Measurements from ENCODE around the gene NGEF.

NGEF gene

DNA sequence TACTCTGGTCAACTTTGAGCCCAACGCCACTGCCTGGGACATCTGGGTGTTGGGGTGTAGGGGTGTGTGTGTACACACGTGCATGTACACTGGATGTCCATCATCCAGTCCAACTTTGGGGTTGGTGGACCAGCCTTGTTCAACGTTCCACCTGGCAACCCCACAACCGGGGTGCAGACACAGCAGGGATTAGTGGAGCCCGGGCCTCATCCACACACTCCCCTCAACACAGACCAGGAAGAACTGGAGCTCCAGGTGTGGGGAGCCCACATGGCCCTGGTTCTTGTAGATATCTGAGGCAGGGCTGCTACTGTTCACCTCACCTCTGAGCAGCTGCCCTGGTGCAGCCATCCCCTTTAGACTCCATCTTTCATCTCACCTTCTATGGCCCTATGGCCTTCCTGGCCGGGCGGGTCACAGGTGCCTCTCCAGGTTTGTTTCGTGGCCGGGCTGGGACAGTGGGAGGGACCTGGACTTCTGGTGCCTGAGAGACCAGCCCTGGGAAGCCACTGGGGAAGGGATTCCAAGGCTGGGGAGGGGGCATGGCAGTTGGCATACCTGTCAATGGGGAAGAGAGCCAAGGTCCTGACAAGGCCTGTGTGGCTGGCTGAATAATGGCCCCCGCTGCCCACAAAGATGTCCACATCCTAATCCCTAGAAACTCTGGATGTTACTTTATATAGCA, 26.9 kb upstream of the NGEF start:
- Histone ChIP-seq H3K36me3 (ENCODE audit: control insufficient read depth, insufficient read depth, low read length) (no peaks in the 10 kb centered on the region), H3K27me3 (ENCODE audit: control insufficient read depth, insufficient read depth, low read length) (no peaks in the 10 kb centered on the region), H3K4me3 (ENCODE audit: low read length) (no peak overlapping the region), H3K27ac (ENCODE audit: low read depth, low read length) (no peak overlapping the region), H3K4me1 (ENCODE audit: control insufficient read depth, insufficient read depth, low read length) (no peaks in the 10 kb centered on the region), H3K9ac (ENCODE audit: low read length) (no peak overlapping the region)

DNA sequence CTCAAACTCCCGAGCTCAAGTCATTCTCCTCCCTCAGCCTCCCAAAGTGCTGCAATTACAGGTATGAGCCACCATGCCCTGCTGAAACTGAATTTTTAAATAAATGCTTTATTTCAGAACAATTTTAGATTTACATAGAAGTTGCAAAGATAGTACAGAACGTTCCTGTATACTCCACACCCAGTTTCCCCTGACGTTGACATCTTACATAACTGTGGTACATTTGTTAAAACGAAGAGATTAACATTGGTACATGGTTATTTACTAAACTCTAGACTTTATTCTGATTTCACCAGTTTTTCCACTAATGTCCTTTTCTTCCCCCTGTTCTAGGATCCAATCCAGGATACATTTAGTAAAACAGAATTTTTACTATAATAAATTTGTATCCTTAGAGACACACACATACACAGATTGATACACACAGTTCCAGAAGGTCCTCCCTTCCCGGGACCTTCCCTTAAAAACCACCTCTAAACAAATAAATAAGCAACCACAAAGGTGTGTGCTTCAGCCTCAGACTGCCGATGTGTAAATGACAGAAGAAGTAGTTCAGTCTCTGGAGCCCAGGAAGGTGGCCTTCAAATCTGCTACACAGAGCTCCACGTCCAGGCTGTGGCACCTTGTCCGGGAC, 26.3 kb upstream of the NGEF start:
- Histone ChIP-seq H3K9ac (ENCODE audit: low read length) (no peak overlapping the region), H3K4me1 (ENCODE audit: control insufficient read depth, insufficient read depth, low read length) (no peaks in the 10 kb centered on the region), H3K27ac (ENCODE audit: low read depth, low read length) (no peak overlapping the region)

GRCh38 chr2:233037078-233037477, 24.0 kb upstream of the NGEF start:
- no peaks in the 10 kb centered on the region for H3K27me3 ChIP-seq (ENCODE audit: control insufficient read depth, insufficient read depth, low read length)
- no peak overlapping the region for H3K4me3 ChIP-seq (ENCODE audit: low read length)
- H3K4me1 ChIP-seq (ENCODE audit: control insufficient read depth, insufficient read depth, low read length): no peaks in the 10 kb centered on the region
- no peaks in the 10 kb centered on the region for H3K36me3 ChIP-seq (ENCODE audit: control insufficient read depth, insufficient read depth, low read length)
- H3K9ac ChIP-seq (ENCODE audit: low read length): no peak overlapping the region
- H3K27ac ChIP-seq (ENCODE audit: low read depth, low read length): no peak overlapping the region

More for the DNA sequence above, 26.3 kb upstream of the NGEF start:
- Histone ChIP-seq H3K36me3 (ENCODE audit: control insufficient read depth, insufficient read depth, low read length) (no peaks in the 10 kb centered on the region), H3K27me3 (ENCODE audit: control insufficient read depth, insufficient read depth, low read length) (no peaks in the 10 kb centered on the region), H3K4me3 (ENCODE audit: low read length) (no peak overlapping the region)

DNA sequence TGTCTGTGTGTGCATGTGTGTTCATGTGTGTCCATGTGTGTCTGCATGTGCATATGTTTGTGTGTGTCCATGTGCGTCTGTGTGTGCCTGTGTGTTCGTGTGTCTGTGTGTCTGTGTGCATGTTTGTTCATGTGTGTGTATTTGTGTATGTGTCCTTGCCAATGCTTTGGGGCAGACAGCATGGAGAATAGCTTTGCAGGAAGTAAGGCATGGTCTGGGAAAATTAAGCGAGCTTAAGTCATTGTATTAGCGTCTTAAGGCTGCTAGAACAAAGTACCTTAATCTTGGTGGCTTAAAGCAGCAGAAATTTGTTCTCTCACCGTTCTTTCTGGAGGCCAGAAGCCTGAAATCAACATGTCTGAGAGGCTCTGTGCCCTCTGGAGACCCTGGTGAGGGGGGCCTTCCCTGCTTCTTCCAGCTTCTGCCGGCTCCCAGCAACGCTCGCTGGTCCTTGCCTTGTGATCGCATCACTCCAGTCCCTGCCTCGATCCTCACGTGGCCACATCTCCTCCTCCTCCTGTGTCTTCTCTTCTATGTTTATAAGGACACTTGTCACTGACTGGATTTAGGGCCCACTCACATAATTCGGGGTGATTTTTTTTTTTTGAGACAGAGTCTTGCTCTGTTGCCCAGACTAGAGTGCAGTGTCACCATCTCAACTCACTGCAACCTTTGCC, 23.2 kb upstream of the NGEF start:
- no peaks in the 10 kb centered on the region for H3K27me3 ChIP-seq (ENCODE audit: control insufficient read depth, insufficient read depth, low read length)
- no peak overlapping the region for H3K27ac ChIP-seq (ENCODE audit: low read depth, low read length)
- no peaks in the 10 kb centered on the region for H3K4me1 ChIP-seq (ENCODE audit: control insufficient read depth, insufficient read depth, low read length)
- H3K4me3 ChIP-seq (ENCODE audit: low read length): no peak overlapping the region
- H3K36me3 ChIP-seq (ENCODE audit: control insufficient read depth, insufficient read depth, low read length): no peaks in the 10 kb centered on the region
- H3K9ac ChIP-seq (ENCODE audit: low read length): no peak overlapping the region

DNA sequence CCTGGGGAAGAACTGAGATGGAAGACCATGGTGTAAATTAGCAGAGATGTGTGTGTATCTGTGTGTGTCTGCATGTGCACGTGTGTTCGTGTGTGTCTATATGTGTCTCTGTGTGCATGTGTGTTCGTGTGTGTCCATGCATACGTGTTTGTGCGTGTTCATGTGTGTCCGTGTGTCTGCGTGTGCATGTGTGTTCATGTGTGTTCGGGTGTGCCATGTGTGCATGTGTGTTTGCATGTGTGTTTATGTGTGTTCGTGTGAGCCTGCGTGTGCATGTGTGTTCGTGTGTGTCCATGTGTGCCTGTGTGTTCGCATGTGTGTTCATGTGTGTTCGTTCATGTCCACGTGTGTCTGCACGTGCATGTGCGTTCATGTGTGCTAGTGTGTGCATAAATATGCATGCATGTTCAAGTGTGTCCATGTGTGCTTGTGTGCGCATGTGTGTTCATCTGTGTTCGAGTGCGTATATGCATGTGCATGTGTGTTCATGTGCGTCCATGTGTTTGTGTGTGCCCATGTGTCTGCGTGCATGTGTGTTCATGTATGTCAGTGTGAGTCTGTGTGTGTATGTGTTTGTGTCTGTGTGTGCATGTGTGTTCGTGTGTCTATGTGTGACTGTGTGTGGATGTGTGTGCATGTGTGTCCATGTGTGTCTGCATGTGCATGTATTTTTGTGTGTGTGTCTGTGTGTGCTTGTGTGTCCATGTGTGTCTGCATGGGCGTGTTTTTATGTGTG, 22.5 kb upstream of the NGEF start:
- Histone ChIP-seq H3K27me3 (ENCODE audit: control insufficient read depth, insufficient read depth, low read length) (no peaks in the 10 kb centered on the region), H3K27ac (ENCODE audit: low read depth, low read length) (no peak overlapping the region), H3K36me3 (ENCODE audit: control insufficient read depth, insufficient read depth, low read length) (no peaks in the 10 kb centered on the region)

DNA sequence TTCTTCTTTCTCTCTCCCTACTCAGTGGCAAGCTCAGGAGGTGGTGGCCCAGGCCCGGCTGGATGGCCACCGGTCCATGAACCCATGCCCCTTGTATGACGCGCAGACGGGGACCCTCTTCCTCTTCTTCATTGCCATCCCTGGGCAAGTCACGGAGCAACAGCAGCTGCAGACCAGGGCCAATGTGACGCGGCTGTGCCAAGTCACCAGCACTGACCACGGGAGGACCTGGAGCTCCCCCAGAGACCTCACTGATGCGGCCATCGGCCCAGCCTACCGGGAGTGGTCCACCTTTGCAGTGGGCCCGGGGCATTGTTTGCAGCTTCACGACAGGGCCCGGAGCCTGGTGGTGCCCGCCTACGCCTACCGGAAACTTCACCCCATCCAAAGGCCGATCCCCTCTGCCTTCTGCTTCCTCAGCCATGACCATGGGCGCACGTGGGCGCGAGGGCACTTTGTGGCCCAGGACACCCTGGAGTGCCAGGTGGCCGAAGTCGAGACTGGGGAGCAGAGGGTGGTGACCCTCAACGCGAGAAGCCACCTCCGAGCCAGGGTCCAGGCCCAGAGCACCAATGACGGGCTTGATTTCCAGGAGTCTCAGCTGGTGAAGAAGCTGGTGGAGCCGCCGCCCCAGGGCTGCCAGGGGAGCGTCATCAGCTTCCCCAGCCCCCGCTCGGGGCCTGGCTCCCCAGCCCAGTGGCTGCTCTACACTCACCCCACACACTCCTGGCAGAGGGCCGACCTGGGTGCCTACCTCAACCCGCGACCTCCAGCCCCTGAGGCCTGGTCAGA, 21.2 kb upstream of the NGEF start:
- Histone ChIP-seq H3K4me3 (ENCODE audit: low read length) (no peak overlapping the region), H3K9ac (ENCODE audit: low read length) (no peak overlapping the region), H3K36me3 (ENCODE audit: control insufficient read depth, insufficient read depth, low read length) (no peaks in the 10 kb centered on the region), H3K27ac (ENCODE audit: low read depth, low read length) (no peak overlapping the region), H3K4me1 (ENCODE audit: control insufficient read depth, insufficient read depth, low read length) (no peaks in the 10 kb centered on the region), H3K27me3 (ENCODE audit: control insufficient read depth, insufficient read depth, low read length) (no peaks in the 10 kb centered on the region)

More for the DNA sequence above, 22.5 kb upstream of the NGEF start:
- Histone ChIP-seq H3K9ac (ENCODE audit: low read length) (no peak overlapping the region), H3K4me1 (ENCODE audit: control insufficient read depth, insufficient read depth, low read length) (no peaks in the 10 kb centered on the region), H3K4me3 (ENCODE audit: low read length) (no peak overlapping the region)

DNA sequence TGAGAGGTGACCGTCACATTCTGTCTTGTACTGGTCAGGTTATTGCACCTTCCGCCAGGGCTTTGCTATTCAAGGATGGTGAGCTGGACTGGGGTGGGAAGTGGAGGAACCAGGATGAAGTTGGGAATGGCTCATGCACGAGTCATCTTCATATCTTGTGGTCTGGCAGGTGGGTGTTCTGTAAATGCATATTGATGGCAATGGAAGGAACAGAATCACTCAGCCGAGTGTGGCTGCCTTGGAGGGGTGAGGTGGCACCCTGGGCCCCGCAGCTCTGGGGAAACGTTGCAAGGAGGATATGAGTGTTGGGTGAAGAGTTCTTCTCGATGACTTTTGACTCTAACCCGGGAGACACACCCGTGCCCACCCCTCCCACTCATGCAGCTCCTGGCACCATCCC, 20.6 kb upstream of the NGEF start:
- H3K4me1 ChIP-seq (ENCODE audit: control insufficient read depth, insufficient read depth, low read length): no peaks in the 10 kb centered on the region
- H3K36me3 ChIP-seq (ENCODE audit: control insufficient read depth, insufficient read depth, low read length): no peaks in the 10 kb centered on the region
- no peak overlapping the region for H3K4me3 ChIP-seq (ENCODE audit: low read length)
- H3K27ac ChIP-seq (ENCODE audit: low read depth, low read length): no peak overlapping the region
- no peaks in the 10 kb centered on the region for H3K27me3 ChIP-seq (ENCODE audit: control insufficient read depth, insufficient read depth, low read length)
- no peak overlapping the region for H3K9ac ChIP-seq (ENCODE audit: low read length)

- no peak within 1 kb of the TSS for H3K4me3 ChIP-seq (ENCODE audit: low read length)
- H3K9ac ChIP-seq (ENCODE audit: low read length): no peak within 1 kb of the TSS
- H3K27ac ChIP-seq (ENCODE audit: low read depth, low read length): no peak within 1 kb of the TSS
- no peaks in the 10 kb centered on the region for H3K27me3 ChIP-seq (ENCODE audit: control insufficient read depth, insufficient read depth, low read length)
- no peaks in the 10 kb centered on the region for H3K4me1 ChIP-seq (ENCODE audit: control insufficient read depth, insufficient read depth, low read length)
- no peaks in the 10 kb centered on the region for H3K36me3 ChIP-seq (ENCODE audit: control insufficient read depth, insufficient read depth, low read length)
Measured at GRCh38 chr2:233032551-233033320, 19.7 kb upstream of the NGEF start, which contains the start of gene NEU2. TSS of gene NEU2 (plus strand) at chr2:233032672. CDS start at chr2:233032672, 0 bp downstream.

DNA sequence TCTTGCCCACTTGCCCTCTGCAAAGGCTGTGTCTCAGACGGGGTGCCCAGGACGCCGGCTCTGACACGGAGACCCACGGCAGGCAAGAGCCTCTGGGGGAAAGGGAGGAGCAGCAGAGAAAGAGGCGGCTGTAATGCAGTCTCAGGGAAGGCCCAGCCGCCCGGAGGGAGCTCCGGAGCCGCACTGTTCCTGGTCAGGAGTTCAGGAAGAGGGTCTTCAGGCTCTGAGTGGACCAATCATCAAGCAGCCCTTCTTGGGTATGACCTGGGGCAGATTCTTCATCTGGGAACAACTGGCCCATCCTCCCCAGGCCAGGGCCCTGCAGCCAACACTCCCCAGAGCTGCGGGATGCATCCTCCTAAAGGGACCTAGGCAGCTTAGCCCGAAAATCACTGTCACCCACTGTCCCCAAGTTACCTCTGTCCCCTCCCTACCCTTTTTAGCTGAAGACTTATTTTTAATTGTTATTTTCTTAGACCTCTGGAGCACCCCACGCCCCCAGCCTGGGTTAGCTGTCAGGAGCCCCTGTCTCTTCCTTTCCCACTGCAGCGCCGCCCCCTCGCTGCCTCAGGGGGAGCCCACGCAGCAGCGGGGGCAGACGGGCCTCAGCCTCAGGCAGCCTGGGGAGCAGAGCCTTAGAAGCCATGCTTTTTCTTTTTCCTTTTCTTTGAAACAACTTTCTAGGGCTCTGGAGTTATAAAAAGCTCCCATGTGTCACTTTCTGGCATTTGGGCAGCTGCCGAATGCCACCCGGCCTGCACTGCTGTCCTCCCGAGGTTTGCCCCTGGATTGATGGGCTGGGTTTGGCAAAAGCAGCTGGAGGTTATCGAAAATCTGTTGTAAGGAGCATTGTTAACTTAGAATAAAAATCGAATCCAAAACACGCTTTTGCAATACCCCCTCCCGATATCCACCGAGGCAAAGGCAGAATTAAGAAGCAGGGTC, 18.8 kb upstream of the NGEF start:
- Histone ChIP-seq H3K4me1 (ENCODE audit: control insufficient read depth, insufficient read depth, low read length) (no peaks in the 10 kb centered on the region), H3K27me3 (ENCODE audit: control insufficient read depth, insufficient read depth, low read length) (no peaks in the 10 kb centered on the region), H3K4me3 (ENCODE audit: low read length) (no peak overlapping the region), H3K9ac (ENCODE audit: low read length) (no peak overlapping the region), H3K27ac (ENCODE audit: low read depth, low read length) (no peak overlapping the region), H3K36me3 (ENCODE audit: control insufficient read depth, insufficient read depth, low read length) (no peaks in the 10 kb centered on the region)

DNA sequence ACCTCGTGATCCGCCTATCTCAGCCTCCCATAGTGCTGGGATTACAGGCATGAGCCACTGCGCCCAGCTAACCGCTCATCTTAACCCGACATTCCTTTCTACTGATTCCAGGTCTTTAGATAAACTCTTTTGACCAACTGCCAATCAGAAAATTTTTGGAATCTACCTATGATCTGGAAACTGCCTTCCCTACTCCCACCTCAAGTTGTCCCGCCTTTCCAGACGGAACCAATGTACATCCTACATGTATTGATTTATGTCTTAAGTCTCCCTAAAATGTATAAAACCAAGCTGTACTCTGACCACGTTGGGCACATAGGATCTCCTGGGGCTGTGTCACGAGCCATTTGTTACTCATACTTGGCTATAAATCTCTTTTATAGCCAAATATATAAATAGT, 16.3 kb upstream of the NGEF start:
- H3K27ac ChIP-seq (ENCODE audit: low read depth, low read length): no peak overlapping the region
- H3K4me3 ChIP-seq (ENCODE audit: low read length): no peak overlapping the region
- no peak overlapping the region for H3K9ac ChIP-seq (ENCODE audit: low read length)
- H3K27me3 ChIP-seq (ENCODE audit: control insufficient read depth, insufficient read depth, low read length): no peaks in the 10 kb centered on the region
- H3K36me3 ChIP-seq (ENCODE audit: control insufficient read depth, insufficient read depth, low read length): no peaks in the 10 kb centered on the region
- H3K4me1 ChIP-seq (ENCODE audit: control insufficient read depth, insufficient read depth, low read length): no peaks in the 10 kb centered on the region
